HL-60 (cell line): ENCODE measurements around the gene ARHGEF16.

Experiments
- DNase-seq, 2 experiments: peaks; one replicate each; pipeline ENCODE4 v3.0.0-alpha.2; 2010 to 2020; ENCODE audit warnings: low read depth in 1 of 2, low spot score in 1 of 2
- H3K27ac ChIP-seq: fragments of 250-450 bp; sonication (Bioruptor Pico); replicated peaks from 2 replicates; pipeline ENCODE4 v1.5.1; 2020; ENCODE audit warnings: mild to moderate bottlenecking, moderate library complexity
- H3K27me3 ChIP-seq: fragments of 250-450 bp; sonication (Bioruptor Pico); 2 replicates; pipeline ENCODE4 v1.5.1; 2021; ENCODE audit warnings: mild to moderate bottlenecking, moderate library complexity; ENCODE audit not compliant: insufficient read depth, poor library complexity, severe bottlenecking
- H3K4me3 ChIP-seq: replicated peaks from 2 replicates; pipeline ENCODE4 v1.5.1; 2011; ENCODE audit warnings: mild to moderate bottlenecking, control low read depth, low read length; ENCODE audit not compliant: insufficient read depth
- GABPA ChIP-seq: IDR thresholded peaks from 2 replicates; pipeline ENCODE4 v1.6.1; 2012; ENCODE audit warnings: low read depth
- POLR2AphosphoS5 ChIP-seq: IDR thresholded peaks from 2 replicates; pipeline ENCODE4 v1.6.1; 2012; ENCODE audit warnings: low read depth
- REST ChIP-seq: IDR thresholded peaks from 2 replicates; pipeline ENCODE4 v1.6.1; 2012; ENCODE audit warnings: low read depth; ENCODE audit not compliant: insufficient replicate concordance
- SPI1 ChIP-seq: IDR thresholded peaks from 2 replicates; pipeline ENCODE4 v1.6.1; 2012; ENCODE audit warnings: low read depth, mild to moderate bottlenecking, borderline replicate concordance
- TF ChIP-seq, protein P1 (sequence below): IDR thresholded peaks from one replicate; pipeline ENCODE4 v1.5.1; 2011; ENCODE audit warnings: low read length, control low read depth, inconsistent platforms; ENCODE audit not compliant: insufficient read depth

Gene ARHGEF16

GRCh38 chr1:3476666-3477065 is 22.2 kb downstream of the ARHGEF16 start:
- TF ChIP-seq GABPA = no peak
- TF ChIP-seq SPI1 = no peak
- TF ChIP-seq, protein P1, sequence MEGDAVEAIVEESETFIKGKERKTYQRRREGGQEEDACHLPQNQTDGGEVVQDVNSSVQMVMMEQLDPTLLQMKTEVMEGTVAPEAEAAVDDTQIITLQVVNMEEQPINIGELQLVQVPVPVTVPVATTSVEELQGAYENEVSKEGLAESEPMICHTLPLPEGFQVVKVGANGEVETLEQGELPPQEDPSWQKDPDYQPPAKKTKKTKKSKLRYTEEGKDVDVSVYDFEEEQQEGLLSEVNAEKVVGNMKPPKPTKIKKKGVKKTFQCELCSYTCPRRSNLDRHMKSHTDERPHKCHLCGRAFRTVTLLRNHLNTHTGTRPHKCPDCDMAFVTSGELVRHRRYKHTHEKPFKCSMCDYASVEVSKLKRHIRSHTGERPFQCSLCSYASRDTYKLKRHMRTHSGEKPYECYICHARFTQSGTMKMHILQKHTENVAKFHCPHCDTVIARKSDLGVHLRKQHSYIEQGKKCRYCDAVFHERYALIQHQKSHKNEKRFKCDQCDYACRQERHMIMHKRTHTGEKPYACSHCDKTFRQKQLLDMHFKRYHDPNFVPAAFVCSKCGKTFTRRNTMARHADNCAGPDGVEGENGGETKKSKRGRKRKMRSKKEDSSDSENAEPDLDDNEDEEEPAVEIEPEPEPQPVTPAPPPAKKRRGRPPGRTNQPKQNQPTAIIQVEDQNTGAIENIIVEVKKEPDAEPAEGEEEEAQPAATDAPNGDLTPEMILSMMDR = no peak
- no peak for TF ChIP-seq POLR2AphosphoS5
- DNase-seq = no peak
- peaks cover 15% of the 10 kb centered on the region for H3K27me3 ChIP-seq
- no peak overlapping the region for H3K4me3 ChIP-seq
- H3K27ac ChIP-seq = no peak overlapping the region

- Histone ChIP-seq H3K27ac (no peak overlapping the region), H3K27me3 (peaks cover 18% of the 10 kb centered on the region), H3K4me3 (no peak overlapping the region)
- no peak for DNase-seq
- TF ChIP-seq GABPA (no peak), REST (no peak), SPI1 (no peak), POLR2AphosphoS5 (no peak)
- TF ChIP-seq, protein P1 = no peak
Observed at GRCh38 chr1:3477241-3477995, 23.0 kb downstream of the ARHGEF16 start.

GRCh38 chr1:3478187-3478586 is 23.7 kb downstream of the ARHGEF16 start:
- no peak for DNase-seq
- Histone ChIP-seq H3K27me3 (peaks cover 18% of the 10 kb centered on the region), H3K4me3 (no peak overlapping the region), H3K27ac (no peak overlapping the region)
- TF ChIP-seq, protein P1 = no peak
- TF ChIP-seq GABPA (no peak), POLR2AphosphoS5 (no peak), REST (no peak), SPI1 (no peak)
